ENCODE results near the gene ZNF302.

Gene ZNF302

DNA sequence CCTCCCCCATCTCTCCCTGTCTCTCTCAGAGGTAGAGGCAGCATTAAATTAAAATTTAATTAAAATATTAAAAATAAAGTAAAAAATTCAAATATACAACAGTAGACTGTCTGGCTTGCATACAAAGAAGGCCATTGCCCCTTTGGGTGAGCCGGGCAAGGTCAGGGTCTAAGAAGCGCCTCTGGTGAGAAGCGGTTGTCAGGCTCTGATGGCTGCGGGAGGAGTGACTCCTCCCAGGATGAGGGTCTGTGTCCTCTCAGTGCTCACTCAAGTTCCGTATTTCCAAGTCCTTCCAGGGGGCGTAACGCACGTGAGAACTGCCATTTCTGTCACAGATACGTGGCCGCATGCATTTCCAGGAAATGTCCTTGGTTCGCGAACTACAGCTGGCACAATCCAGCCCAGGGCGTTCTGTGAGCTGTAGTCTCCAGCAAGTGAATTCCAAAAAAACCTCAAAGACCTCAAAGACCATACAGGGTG lies 55.8 kb downstream of the ZNF302 start:
- DNase-seq: no peak

DNA sequence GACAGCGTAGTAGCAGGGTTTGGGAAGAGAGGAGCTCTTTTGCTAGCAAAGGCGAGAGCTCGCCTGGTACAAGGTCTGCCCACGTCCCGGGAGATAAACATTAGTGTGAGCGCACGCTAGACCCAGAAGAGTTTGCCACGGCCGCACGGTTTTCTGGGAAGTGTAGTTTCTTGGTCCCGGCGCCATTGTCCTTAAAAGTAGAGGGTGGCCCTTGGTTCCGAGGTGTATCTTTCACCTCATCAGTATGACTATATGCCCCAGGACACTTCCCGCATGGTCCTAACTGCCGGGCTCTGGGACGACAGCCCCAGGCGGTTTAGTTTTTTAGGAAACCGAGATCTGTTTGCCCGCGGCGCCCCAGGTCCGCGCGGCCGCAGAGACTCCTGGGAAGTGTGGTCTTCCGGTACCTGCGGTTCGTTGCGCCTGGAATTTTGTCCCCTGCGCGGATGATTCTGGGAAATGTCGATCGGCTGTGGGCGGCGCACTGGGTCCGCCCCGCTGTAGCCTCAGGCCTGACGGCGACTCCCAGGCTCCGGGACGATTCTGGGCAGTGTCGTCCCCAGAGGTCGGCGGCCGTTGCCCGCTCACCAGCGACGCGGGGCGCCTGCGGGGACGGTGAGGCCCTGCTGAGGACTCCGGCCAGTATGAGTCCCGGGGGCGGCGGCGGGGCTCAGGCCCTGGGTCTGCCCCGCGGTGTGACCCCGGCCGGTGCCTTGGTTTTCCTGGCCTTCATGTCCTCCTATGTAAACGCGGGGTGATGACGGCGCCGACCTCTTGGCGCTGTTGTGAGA lies 56.5 kb downstream of the ZNF302 start, which contains the start of gene ZNF181:
Gene ZNF181 (plus strand): TSS at position 498 of the 791 bp plus-strand sequence. CDS start 795 bp downstream, outside the sequence.
- DNase-seq: peak; percentile 96

DNA sequence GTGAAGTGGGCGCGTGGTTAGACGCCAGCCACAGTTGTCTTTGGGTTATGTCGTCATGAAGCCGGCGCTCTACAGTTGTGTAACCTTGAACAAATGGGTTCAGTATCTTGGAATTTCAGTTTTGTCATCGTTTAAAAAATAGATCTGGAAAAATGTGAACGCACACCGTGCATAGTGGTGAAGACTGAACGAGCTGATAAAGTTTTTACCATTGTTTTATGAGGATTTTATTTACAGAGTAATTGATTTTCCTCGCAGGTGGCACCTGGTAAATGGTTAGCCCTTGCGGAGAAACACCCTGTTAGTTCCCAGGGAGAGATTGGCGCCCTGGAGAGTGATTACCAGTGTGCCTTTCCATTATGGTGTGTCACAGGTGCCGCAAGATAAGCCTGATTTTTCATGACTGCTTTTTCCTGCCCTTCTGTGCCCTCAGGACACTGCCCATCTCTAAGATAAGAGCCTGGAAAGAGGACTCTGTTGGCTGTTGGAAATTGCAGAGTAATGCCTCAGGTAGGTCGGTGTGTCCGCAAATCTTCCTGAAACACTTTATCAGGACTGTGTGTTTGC lies 57.1 kb downstream of the ZNF302 start:
- no peak for DNase-seq
